Measurements from ENCODE around the gene PAK3. TPM values are rescaled to one million over a fixed set of nuclear protein-coding genes. Genes with fewer than 3 reads are reported as not detected.

PAK3 gene
- polyA plus RNA-seq, 4 donors: under 0.01 to 0.53 (median 0.51) TPM; not detected in 1

DNA sequence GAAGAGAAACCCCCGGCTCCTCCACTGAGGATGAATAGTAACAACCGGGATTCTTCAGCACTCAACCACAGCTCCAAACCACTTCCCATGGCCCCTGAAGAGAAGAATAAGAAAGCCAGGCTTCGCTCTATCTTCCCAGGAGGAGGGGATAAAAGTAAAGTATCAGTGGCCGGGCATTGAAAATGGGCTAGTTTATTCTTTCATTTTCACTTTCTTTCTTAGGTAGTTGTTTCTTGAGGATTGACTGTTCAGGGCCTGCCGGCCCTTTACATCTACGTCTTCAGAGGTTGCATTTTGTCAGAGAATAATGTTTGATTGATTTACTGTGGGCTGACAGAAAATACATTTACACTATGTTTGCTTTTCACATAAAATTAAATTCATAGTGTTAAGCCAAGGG is 27.1 kb downstream of the PAK3 start:
- WGBS, 3 donors: 38 to 56% (median 43%) methylated on average over 6 of the region's 6 CpGs
- FAIRE-seq (no peak), DNase-seq (no peak)
- H3K27me3 ChIP-seq (ENCODE audit: control insufficient read depth in 3 of 3, insufficient read depth in 3 of 3, low read length in 3 of 3): no peaks in the 10 kb centered on the region
- no peak overlapping the region for H3K27ac ChIP-seq (ENCODE audit: low read depth in 1 of 3, low read length in 2 of 3)
- H3K36me3 ChIP-seq (ENCODE audit: control insufficient read depth in 3 of 3, insufficient read depth in 2 of 3, low read depth in 1 of 3, low read length in 3 of 3): no peaks in the 10 kb centered on the region
- H3K4me3 ChIP-seq (ENCODE audit: low read depth in 1 of 3, low read length in 3 of 3): no peak overlapping the region
- no peaks in the 10 kb centered on the region for H3K9me3 ChIP-seq (ENCODE audit: control insufficient read depth in 2 of 2, insufficient read depth in 1 of 2, low read depth in 1 of 2, low read length in 1 of 2)
- H3K4me1 ChIP-seq (ENCODE audit: control insufficient read depth in 3 of 3, insufficient read depth in 2 of 3, low read depth in 1 of 3, low read length in 2 of 3): no peaks in the 10 kb centered on the region

DNA sequence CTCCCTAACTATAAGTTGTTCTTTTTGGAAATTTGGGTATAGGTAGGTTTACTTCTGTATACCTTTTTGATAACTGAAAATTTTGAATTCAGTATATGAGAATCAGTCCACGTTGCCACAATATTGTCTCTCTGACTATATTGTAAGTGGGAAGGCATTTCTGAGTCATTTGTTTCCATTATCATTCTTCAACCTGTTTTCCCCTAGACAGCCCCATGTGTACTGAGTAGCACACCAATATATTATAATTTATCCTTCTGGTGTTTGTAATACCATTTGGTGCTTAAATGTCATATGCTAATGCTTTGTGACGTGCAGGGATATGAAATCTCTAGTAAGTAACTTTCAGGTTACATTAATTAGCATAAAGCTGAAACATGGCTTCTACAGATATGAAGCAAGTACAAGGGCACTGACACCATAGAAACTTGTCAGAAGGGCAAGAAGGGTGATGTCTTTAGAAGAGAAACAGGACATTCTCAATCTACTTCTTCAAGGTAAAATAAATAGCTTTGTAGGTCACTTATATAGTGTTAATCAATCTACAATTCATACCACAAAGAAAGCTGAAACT is 27.7 kb downstream of the PAK3 start:
- Histone ChIP-seq H3K4me1 (ENCODE audit: control insufficient read depth in 3 of 3, insufficient read depth in 2 of 3, low read depth in 1 of 3, low read length in 2 of 3) (no peaks in the 10 kb centered on the region), H3K27ac (ENCODE audit: low read depth in 1 of 3, low read length in 2 of 3) (no peak overlapping the region), H3K27me3 (ENCODE audit: control insufficient read depth in 3 of 3, insufficient read depth in 3 of 3, low read length in 3 of 3) (no peaks in the 10 kb centered on the region), H3K36me3 (ENCODE audit: control insufficient read depth in 3 of 3, insufficient read depth in 2 of 3, low read depth in 1 of 3, low read length in 3 of 3) (no peaks in the 10 kb centered on the region), H3K4me3 (ENCODE audit: low read depth in 1 of 3, low read length in 3 of 3) (no peak overlapping the region), H3K9me3 (ENCODE audit: control insufficient read depth in 2 of 2, insufficient read depth in 1 of 2, low read depth in 1 of 2, low read length in 1 of 2) (no peaks in the 10 kb centered on the region)
- DNase-seq (no peak), FAIRE-seq (no peak)
- WGBS, 3 donors: 48 to 72% (median 60%) methylated on average over 2 of the region's 2 CpGs

DNA sequence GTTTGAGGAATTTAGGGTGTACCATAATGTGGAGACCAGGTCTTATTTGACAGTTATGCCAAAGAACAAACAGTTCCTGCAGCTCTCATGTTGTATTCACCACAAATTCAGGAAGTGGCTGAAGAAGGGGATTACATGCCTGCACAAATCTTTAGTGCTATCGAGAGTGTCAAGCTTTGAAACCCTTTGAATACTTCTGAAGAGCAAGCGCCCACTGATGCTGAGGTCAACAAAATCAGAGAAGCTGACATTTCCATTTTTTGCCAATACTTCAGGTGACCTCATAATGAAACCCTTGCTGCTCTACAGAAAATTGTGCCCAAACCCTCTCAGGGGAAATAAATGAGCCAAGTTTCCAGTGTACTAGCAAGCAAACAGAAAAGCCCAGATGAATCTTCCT is 28.4 kb downstream of the PAK3 start:
- Histone ChIP-seq H3K4me3 (ENCODE audit: low read depth in 1 of 3, low read length in 3 of 3) (no peak overlapping the region), H3K27me3 (ENCODE audit: control insufficient read depth in 3 of 3, insufficient read depth in 3 of 3, low read length in 3 of 3) (no peaks in the 10 kb centered on the region), H3K36me3 (ENCODE audit: control insufficient read depth in 3 of 3, insufficient read depth in 2 of 3, low read depth in 1 of 3, low read length in 3 of 3) (no peaks in the 10 kb centered on the region), H3K27ac (ENCODE audit: low read depth in 1 of 3, low read length in 2 of 3) (no peak overlapping the region), H3K9me3 (ENCODE audit: control insufficient read depth in 2 of 2, insufficient read depth in 1 of 2, low read depth in 1 of 2, low read length in 1 of 2) (no peaks in the 10 kb centered on the region), H3K4me1 (ENCODE audit: control insufficient read depth in 3 of 3, insufficient read depth in 2 of 3, low read depth in 1 of 3, low read length in 2 of 3) (no peaks in the 10 kb centered on the region)
- DNase-seq: peak in 1 of 2 donors; percentile 1
- 51 to 83% (median 78%) methylated on average over 2 of the region's 2 CpGs for whole genome bisulfite sequencing, 3 donors
- FAIRE-seq: no peak

DNA sequence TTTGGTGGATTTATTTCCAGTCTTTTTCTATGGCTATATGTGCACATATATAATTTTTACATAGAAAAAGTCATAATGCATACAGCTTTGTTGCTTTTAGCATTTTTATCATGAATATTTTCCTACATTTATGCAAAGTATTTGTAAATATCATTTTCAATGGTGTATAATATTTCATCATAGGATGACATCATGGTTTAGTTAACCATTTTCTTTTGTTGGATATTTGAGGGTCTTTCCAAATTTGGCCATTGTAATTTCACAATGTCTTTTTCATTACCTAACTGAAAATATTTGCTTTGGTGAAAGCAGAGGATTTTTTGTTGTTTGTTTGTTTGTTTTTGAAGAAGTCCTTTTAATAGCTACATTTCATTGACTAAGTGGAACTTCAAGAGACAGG is 31.0 kb downstream of the PAK3 start:
- FAIRE-seq (peak; percentile 19), DNase-seq (no peak)
- Histone ChIP-seq H3K4me3 (ENCODE audit: low read depth in 1 of 3, low read length in 3 of 3) (no peak overlapping the region), H3K36me3 (ENCODE audit: control insufficient read depth in 3 of 3, insufficient read depth in 2 of 3, low read depth in 1 of 3, low read length in 3 of 3) (no peaks in the 10 kb centered on the region), H3K4me1 (ENCODE audit: control insufficient read depth in 3 of 3, insufficient read depth in 2 of 3, low read depth in 1 of 3, low read length in 2 of 3) (no peaks in the 10 kb centered on the region), H3K27ac (ENCODE audit: low read depth in 1 of 3, low read length in 2 of 3) (no peak overlapping the region), H3K9me3 (ENCODE audit: control insufficient read depth in 2 of 2, insufficient read depth in 1 of 2, low read depth in 1 of 2, low read length in 1 of 2) (no peaks in the 10 kb centered on the region), H3K27me3 (ENCODE audit: control insufficient read depth in 3 of 3, insufficient read depth in 3 of 3, low read length in 3 of 3) (no peaks in the 10 kb centered on the region)

DNA sequence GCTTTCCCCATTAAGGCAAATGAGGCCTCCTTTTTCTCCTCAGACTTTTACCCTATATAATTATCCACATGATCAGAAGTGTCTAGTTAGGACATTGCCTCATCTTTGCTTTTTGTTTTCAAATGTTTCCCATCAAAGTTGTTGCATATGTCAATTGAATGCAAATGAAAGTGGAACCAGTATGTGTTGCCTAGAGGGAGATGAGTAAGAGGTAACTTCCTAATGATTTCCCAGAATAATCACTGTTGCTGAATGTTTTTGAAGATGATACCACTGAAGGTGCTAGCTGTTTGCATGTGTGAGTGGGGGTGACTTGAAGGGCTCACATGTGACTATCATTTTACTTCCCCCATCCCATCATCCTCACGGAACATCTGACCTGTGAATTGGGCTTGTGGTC is 33.9 kb downstream of the PAK3 start:
- H3K4me1 ChIP-seq (ENCODE audit: control insufficient read depth in 3 of 3, insufficient read depth in 2 of 3, low read depth in 1 of 3, low read length in 2 of 3): no peaks in the 10 kb centered on the region
- H3K36me3 ChIP-seq (ENCODE audit: control insufficient read depth in 3 of 3, insufficient read depth in 2 of 3, low read depth in 1 of 3, low read length in 3 of 3): no peaks in the 10 kb centered on the region
- no peak for FAIRE-seq
- no peak overlapping the region for H3K27ac ChIP-seq (ENCODE audit: low read depth in 1 of 3, low read length in 2 of 3)
- no peaks in the 10 kb centered on the region for H3K27me3 ChIP-seq (ENCODE audit: control insufficient read depth in 3 of 3, insufficient read depth in 3 of 3, low read length in 3 of 3)
- H3K9me3 ChIP-seq (ENCODE audit: control insufficient read depth in 2 of 2, insufficient read depth in 1 of 2, low read depth in 1 of 2, low read length in 1 of 2): no peaks in the 10 kb centered on the region
- no peak for DNase-seq
- H3K4me3 ChIP-seq (ENCODE audit: low read depth in 1 of 3, low read length in 3 of 3): no peak overlapping the region
- 73 to 90% (median 88%) methylated on average over 1 of the region's 1 CpG for WGBS, 3 donors

DNA sequence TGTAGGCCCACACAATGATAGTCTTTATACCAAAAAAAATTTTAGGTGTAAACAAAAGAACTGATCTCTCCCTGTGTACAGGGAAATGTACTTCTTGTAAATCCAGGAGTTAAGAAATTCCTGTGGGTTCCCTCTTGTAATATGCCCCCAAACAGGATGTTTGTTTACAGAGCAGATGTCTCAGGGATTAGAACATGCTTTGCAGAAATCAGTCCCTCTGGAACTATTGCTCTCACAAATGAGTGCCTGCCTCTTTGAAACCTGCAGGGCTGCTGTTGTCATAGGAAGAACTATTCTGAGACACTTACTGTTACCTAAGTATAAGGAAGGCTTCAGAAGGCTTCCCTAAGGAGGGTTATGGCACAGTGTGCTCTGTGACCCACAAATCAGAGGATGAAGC is 35.6 kb downstream of the PAK3 start:
- Histone ChIP-seq H3K27me3 (ENCODE audit: control insufficient read depth in 3 of 3, insufficient read depth in 3 of 3, low read length in 3 of 3) (no peaks in the 10 kb centered on the region), H3K4me1 (ENCODE audit: control insufficient read depth in 3 of 3, insufficient read depth in 2 of 3, low read depth in 1 of 3, low read length in 2 of 3) (no peaks in the 10 kb centered on the region), H3K36me3 (ENCODE audit: control insufficient read depth in 3 of 3, insufficient read depth in 2 of 3, low read depth in 1 of 3, low read length in 3 of 3) (no peaks in the 10 kb centered on the region), H3K9me3 (ENCODE audit: control insufficient read depth in 2 of 2, insufficient read depth in 1 of 2, low read depth in 1 of 2, low read length in 1 of 2) (no peaks in the 10 kb centered on the region), H3K4me3 (ENCODE audit: low read depth in 1 of 3, low read length in 3 of 3) (no peak overlapping the region), H3K27ac (ENCODE audit: low read depth in 1 of 3, low read length in 2 of 3) (no peak overlapping the region)
- DNase-seq (no peak), FAIRE-seq (no peak)

DNA sequence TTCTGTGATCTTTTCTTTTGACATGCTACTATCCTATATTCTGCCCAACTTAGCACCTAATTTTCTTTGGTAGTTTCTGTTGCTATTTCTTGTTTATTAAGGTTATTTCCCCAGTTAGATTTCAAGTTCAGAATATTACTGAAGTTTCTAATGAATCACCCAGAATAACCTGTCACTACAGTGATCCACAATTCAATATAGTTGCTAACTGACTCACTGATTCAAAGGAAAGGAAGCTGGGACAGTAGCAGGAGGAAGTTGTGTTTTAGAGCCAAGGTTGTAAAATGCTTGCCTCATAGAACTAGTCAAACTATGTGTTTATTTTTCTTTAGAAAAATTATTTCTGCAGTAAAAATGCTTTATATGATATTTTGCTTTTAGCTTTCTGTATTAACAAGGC is 37.4 kb downstream of the PAK3 start:
- no peaks in the 10 kb centered on the region for H3K4me1 ChIP-seq (ENCODE audit: control insufficient read depth in 3 of 3, insufficient read depth in 2 of 3, low read depth in 1 of 3, low read length in 2 of 3)
- no peaks in the 10 kb centered on the region for H3K9me3 ChIP-seq (ENCODE audit: control insufficient read depth in 2 of 2, insufficient read depth in 1 of 2, low read depth in 1 of 2, low read length in 1 of 2)
- FAIRE-seq (no peak), DNase-seq (no peak)
- H3K36me3 ChIP-seq (ENCODE audit: control insufficient read depth in 3 of 3, insufficient read depth in 2 of 3, low read depth in 1 of 3, low read length in 3 of 3): no peaks in the 10 kb centered on the region
- no peak overlapping the region for H3K27ac ChIP-seq (ENCODE audit: low read depth in 1 of 3, low read length in 2 of 3)
- no peak overlapping the region for H3K4me3 ChIP-seq (ENCODE audit: low read depth in 1 of 3, low read length in 3 of 3)
- no peaks in the 10 kb centered on the region for H3K27me3 ChIP-seq (ENCODE audit: control insufficient read depth in 3 of 3, insufficient read depth in 3 of 3, low read length in 3 of 3)

DNA sequence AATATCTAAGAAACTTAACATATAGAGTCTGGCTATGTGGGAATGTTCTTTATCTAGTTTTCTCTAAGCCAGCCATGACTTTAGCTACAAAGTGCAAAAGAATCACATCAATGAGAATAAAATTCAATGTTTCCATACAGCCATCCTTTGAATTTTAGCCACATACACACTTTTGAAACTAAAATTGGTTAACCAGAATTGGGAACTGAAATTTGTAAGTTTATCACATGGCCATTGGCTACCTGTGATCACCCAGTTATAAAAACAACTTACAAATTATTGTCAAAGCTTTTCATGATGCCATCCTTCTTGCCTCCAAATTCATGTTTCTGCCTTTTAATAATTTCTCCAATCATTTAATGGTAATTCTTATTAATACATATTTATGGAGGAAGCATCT is 49.9 kb downstream of the PAK3 start:
- Histone ChIP-seq H3K4me3 (ENCODE audit: low read depth in 1 of 3, low read length in 3 of 3) (no peak overlapping the region), H3K27me3 (ENCODE audit: control insufficient read depth in 3 of 3, insufficient read depth in 3 of 3, low read length in 3 of 3) (no peaks in the 10 kb centered on the region), H3K36me3 (ENCODE audit: control insufficient read depth in 3 of 3, insufficient read depth in 2 of 3, low read depth in 1 of 3, low read length in 3 of 3) (no peaks in the 10 kb centered on the region), H3K4me1 (ENCODE audit: control insufficient read depth in 3 of 3, insufficient read depth in 2 of 3, low read depth in 1 of 3, low read length in 2 of 3) (no peaks in the 10 kb centered on the region), H3K27ac (ENCODE audit: low read depth in 1 of 3, low read length in 2 of 3) (no peak overlapping the region), H3K9me3 (ENCODE audit: control insufficient read depth in 2 of 2, insufficient read depth in 1 of 2, low read depth in 1 of 2, low read length in 1 of 2) (no peaks in the 10 kb centered on the region)
- DNase-seq (no peak), FAIRE-seq (no peak)

DNA sequence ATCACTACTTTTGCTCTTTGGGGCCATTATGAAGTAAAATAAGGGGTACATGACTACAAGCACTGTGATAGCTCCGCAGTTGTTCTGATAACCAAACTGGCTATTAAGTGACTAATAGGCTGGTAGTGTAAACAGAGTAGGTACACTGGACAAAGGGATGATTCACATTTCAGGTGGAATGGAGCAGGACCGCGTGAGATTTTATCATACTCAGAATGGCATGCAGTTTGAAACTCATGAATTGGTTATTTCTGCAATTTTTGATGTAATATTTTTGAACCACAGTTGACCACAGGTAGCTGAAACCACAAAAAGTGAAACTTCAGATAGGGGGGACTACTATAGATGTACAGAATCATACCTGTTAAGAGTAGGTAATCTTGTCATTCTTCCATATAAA is 55.8 kb downstream of the PAK3 start:
- no peaks in the 10 kb centered on the region for H3K9me3 ChIP-seq (ENCODE audit: control insufficient read depth in 2 of 2, insufficient read depth in 1 of 2, low read depth in 1 of 2, low read length in 1 of 2)
- DNase-seq: no peak
- no peak overlapping the region for H3K4me3 ChIP-seq (ENCODE audit: low read depth in 1 of 3, low read length in 3 of 3)
- H3K4me1 ChIP-seq (ENCODE audit: control insufficient read depth in 3 of 3, insufficient read depth in 2 of 3, low read depth in 1 of 3, low read length in 2 of 3): no peaks in the 10 kb centered on the region
- no peak overlapping the region for H3K27ac ChIP-seq (ENCODE audit: low read depth in 1 of 3, low read length in 2 of 3)
- H3K36me3 ChIP-seq (ENCODE audit: control insufficient read depth in 3 of 3, insufficient read depth in 2 of 3, low read depth in 1 of 3, low read length in 3 of 3): no peaks in the 10 kb centered on the region
- 43 to 79% (median 53%) methylated on average over 3 of the region's 3 CpGs for WGBS, 3 donors
- H3K27me3 ChIP-seq (ENCODE audit: control insufficient read depth in 3 of 3, insufficient read depth in 3 of 3, low read length in 3 of 3): no peaks in the 10 kb centered on the region
- FAIRE-seq: no peak
